GM18517 (cell line): ENCODE measurements around the gene RBMY1A1.
"Not testable (repeated sequence)": the region's sequence is repeated elsewhere in the genome, so short reads cannot be mapped to it uniquely, and the experiment has no call there.

ENCODE experiments used
- ATAC-seq: cut with Tn5 transposase; IDR thresholded peaks from one replicate; pipeline ENCODE4 v1.9.1; 2021; ENCODE audit warnings: mild to moderate bottlenecking, moderate library complexity; ENCODE audit not compliant: unreplicated experiment

The RBMY1A1 gene

DNA sequence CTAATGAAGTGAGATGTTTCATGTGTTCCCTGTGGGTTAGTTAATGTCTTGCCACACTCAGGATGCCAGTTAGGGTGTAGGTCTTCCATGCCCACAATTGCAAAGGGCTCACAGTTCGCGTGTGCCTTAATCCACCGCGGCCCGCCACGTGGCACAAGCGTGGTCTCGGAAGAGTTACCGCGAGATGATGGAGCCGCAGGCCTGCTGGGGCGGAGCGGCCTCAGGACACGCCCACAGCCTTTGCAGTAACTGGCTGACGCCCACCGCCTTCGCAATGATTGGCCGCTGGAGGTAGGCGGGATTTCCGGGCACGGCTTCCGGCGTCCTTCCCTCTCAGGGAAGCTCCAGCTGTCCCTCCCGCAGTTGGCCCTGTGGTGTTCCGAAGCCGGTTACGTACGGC lies at the start of gene RBMY1A1:
Gene RBMY1A1, plus strand, starts transcription at position 301 of the 400 bp plus-strand sequence. CDS start 2,013 bp downstream, outside the sequence.
- ATAC-seq = not testable (repeated sequence)

DNA sequence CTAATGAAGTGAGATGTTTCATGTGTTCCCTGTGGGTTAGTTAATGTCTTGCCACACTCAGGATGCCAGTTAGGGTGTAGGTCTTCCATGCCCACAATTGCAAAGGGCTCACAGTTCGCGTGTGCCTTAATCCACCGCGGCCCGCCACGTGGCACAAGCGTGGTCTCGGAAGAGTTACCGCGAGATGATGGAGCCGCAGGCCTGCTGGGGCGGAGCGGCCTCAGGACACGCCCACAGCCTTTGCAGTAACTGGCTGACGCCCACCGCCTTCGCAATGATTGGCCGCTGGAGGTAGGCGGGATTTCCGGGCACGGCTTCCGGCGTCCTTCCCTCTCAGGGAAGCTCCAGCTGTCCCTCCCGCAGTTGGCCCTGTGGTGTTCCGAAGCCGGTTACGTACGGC lies 23.6 kb upstream of the RBMY1A1 start, which contains the start of gene RBMY1B:
Gene RBMY1B, plus strand, starts transcription at position 301 of the 400 bp plus-strand sequence. CDS start 2,013 bp downstream, outside the sequence.
- not testable (repeated sequence) for ATAC-seq

DNA sequence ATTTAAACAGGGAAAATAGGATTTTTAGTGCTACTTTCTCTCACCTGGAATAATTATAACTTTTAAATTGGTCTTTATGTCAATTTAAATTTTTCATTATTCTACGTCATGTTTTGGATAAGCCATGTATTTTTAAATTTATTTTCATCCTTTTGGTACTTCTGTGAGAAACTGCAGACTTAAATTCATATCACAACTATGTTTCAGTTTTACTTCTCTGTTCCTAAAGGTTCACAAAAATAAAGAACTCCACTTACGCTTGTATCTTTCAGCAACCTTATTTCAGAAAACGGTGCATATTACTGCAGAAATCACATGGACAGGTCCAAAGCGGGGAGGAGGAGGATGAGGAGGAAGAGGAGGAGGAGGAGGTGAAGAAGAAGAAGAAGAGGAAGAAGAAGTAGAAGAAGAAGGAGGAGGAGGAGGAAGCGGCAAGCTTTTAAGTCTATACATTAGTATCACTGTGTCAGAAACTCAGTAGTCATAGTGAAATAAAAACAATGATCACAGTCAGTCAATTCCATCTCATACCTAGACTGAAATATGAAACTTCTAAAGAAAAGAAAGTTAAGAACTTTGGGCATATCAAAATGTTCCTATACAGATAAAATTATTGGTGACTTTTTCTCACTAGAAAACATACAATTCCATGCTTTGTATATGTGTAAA lies 24.8 kb downstream of the RBMY1A1 start:
- ATAC-seq = not testable (repeated sequence)

DNA sequence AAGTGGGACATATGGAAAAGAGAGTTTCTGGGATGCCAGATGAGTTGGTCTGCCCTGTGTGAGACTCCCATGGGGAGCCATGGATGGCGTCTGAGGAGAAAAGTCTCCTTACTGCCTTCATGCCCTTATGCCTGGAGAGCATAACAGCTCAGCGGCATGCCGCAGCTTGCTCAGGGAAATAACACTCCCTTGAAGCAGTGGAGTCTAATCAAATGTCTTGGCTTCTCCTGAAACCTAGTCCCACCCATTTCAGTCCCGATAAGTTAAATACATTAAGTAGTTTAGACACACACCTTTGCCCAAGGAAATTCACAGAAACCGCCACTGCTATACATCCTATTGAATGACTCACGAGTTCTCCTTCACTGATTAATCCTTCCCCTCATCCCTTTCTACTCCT lies 50.8 kb downstream of the RBMY1A1 start:
- no peak for ATAC-seq

DNA sequence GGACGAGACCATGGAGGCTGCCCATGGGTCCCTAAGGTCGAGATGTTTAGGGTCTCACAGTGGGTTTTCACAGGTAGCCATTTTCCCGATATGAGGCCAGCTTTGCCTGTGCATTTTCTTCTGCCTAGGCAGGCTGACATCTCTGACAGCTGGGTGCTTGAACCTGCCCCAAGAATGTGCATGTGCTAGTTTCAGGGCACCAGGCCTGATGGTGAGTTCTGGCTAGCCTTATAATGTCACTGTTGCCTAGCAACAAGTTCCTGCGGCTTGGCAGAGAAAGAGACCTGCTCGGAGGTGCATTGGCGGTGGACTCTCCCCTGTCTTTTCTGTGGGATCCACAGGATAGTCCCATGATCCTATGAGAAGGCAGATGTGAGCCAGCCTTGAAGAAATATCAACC lies 51.8 kb downstream of the RBMY1A1 start:
- not testable (repeated sequence) for ATAC-seq

DNA sequence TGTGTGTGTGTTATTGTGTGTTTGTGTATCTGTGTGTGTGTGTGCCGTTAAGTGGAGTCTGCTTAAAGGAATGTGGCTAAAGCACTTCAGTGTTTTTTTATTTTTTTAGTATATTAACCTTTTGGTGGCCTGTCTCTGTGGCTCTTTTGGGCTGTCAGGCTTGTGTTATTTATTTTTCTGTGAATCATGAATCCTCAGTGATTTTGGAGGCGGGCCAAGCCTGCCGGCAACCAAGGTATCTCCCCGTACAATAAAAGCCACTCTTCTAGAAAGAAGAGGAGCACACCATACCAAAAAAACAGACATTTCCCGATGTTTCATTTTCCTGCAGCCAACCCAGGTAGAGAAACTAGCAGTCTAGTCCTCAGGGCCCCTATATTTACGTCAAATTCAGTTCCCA lies 57.4 kb downstream of the RBMY1A1 start:
- ATAC-seq = no peak

DNA sequence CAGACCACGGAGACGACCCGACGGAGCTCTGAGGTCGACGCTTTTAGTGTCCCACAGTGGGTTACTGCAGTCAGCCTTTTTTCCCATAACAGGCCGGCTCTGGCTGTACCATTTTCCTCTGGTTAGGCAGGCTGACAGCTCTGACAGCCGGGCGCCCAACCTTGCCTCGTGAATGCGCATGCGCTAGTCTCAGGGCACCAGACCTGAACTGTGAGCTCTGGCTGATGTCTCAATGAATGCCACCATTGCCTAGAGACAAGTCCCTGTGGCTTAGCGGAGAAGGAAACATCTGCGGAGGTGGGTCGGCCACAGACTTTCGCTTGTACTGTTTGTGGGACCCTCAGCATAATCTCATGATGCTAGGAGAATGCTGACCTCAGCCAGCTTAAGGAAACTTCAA lies 61.6 kb downstream of the RBMY1A1 start:
- not testable (repeated sequence) for ATAC-seq
